KBM-7 (cell line): Measurements from ENCODE around the gene PKP3.
A peak's percentile ranks its signal among the peaks of the same experiment; 100 is the strongest.
"Not testable (repeated sequence)": the region's sequence is repeated elsewhere in the genome, so short reads cannot be mapped to it uniquely, and the experiment has no call there.

Experiments used
- DNase-seq: peaks from one replicate; pipeline ENCODE4 v3.0.0-alpha.2; 2015
- in situ Hi-C: fragments of 300-500 bp; cut with MboI; formaldehyde crosslinking; loops from 2 replicates; pipeline ENCODE4 v1.14.3; 2020; ENCODE audit warnings: low sequenced_read_pairs, low pct_unique_long_range_greater_than_20kb, mixed read lengths

PKP3 gene, protein sequence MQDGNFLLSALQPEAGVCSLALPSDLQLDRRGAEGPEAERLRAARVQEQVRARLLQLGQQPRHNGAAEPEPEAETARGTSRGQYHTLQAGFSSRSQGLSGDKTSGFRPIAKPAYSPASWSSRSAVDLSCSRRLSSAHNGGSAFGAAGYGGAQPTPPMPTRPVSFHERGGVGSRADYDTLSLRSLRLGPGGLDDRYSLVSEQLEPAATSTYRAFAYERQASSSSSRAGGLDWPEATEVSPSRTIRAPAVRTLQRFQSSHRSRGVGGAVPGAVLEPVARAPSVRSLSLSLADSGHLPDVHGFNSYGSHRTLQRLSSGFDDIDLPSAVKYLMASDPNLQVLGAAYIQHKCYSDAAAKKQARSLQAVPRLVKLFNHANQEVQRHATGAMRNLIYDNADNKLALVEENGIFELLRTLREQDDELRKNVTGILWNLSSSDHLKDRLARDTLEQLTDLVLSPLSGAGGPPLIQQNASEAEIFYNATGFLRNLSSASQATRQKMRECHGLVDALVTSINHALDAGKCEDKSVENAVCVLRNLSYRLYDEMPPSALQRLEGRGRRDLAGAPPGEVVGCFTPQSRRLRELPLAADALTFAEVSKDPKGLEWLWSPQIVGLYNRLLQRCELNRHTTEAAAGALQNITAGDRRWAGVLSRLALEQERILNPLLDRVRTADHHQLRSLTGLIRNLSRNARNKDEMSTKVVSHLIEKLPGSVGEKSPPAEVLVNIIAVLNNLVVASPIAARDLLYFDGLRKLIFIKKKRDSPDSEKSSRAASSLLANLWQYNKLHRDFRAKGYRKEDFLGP

DNA sequence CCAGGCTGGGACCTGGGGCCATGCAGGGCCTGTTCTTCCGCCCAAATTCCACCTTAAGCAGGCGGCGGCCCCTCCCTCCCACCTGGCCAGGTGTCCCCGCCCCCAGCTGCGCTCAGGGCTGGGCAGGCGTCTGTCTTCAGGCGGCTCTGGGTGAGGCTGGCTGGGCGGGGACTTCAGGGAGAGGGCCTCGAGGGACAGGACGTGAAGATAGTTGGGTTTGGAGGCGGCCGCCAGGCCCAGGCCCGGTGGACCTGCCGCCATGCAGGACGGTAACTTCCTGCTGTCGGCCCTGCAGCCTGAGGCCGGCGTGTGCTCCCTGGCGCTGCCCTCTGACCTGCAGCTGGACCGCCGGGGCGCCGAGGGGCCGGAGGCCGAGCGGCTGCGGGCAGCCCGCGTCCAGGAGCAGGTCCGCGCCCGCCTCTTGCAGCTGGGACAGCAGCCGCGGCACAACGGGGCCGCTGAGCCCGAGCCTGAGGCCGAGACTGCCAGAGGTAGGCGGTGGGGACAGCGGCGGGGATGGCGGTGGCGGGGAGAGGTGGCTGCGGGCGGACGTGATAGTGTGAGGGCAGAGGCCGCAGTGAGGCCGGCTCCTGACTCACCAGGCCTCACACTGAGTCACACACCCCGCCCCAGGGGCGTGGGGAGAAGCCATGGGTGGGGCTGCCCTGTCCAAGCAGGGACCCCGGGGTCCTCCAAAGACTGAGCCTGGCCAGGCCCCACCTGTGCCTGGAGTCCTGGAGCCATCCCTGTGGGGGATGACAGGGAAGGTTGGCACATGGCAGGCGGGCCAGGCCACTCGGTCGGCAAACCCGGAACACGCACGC, at the start of gene PKP3:
Gene PKP3, plus strand, starts transcription at position 176 of the 824 bp plus-strand sequence. Its CDS starts 84 bp downstream, at position 260.
- no peak for DNase-seq
- in situ Hi-C loops, result no loop called here

DNA sequence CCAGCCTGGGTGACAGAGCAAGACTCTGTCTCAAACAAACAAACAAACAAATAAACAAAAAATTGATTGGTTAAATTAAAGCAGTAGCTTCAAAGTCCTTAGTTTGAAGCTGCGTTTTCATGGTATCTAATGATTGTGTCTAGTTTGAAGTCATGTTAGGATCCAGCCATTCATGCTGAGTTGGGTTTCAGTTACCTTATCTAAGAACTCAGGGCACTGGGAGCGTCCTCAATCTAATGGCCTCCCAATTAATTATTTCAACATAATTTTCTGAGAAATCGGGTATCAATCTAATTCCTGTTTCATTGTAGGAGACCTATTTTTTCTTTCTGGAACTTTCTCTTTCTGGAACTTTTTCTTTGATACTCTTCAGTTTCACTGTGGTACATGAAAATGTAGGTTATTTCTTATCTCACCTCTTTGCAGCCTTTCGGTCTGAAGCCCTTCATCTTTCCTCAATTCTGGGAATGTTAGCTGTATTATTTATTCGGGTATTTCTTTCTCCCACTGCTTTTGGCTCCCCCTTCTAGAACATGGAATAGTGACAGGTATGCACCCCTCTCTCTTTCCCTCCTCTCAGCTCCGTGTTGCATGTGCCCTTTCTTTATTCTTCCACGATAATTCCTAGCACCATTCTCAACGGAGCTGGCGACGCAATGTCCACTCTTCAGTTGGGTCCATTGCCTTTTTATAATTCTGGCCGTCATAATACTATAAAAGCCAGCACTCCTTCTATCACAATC, 49.0 kb upstream of the PKP3 start:
- in situ Hi-C loops, result no loop called here

DNA sequence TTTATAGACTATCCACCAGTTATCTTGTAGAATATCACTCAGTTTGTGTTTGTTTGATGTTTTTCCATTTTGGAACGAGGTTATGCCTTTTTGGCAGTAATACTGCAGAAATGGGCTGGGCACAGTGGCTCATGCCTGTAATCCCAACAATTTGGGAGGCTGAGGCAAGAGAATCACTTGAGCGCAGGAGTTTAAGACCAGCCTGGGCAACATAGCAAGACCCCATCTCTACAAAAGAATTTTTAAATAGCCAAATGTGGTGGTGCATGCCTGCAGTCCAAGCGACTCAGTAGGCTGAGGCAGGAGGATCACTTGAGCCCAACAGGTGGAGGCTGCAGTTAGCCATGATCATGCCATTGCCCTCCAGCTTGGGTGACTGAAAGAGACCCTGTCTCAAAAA, 47.5 kb upstream of the PKP3 start:
- in situ Hi-C loops, result no loop called here
- no peak for DNase-seq

More for the DNA sequence above, 49.0 kb upstream of the PKP3 start:
- no peak for DNase-seq

DNA sequence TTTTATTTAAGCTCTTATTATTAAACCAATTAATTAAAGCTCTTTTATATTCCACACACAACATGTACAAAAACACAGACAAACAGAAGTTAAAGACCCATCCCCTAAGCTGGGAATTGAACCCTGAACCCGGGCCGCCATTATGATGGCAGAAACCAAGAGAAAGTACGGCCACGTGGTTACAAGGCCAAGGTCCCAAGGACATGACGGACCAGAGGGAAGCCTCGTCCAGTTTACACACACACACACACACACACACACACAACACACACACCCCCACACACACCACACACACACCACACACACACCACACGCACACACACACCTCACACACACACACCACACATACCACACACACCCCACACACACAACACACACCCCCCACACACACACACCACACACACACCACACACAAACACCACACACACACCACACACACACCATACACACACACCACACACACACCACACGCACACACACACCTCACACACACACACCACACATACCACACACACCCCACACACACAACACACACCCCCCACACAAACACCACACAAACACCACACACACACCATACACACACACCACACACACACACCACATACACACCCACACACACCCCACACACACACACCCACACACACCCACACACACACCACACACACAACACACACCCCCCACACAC, 44.6 kb upstream of the PKP3 start:
- in situ Hi-C loops, DNase-seq: not testable (repeated sequence)

DNA sequence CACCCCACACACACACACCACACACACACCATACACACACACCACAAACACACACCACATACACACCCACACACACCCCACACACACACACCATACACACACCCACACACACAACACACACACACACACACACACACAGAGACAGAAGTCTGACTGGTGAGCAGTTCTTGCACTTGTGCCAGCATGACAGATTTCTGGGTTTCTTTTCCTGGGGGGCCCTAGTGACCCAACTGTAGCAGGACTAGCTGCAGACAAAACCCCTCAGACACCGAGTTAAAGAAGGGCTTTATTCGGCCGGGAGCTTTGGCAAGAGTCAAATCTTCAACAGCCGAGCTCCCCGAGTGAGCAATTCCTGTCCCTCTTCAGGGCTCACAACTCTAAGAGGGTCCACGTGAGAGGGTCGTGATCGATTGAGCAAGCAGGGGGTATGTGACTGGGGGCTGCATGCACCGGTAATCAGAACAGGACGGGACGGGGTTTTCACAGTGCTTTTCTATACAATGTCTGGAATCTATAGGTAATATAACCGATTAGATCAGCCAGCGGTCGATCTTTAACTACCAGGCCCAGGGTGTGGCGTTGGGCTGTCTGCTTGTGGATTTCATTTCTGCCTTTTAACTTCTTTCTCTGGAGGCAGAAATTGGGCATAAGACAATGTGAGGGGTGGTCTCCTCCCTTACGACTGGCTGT, 43.8 kb upstream of the PKP3 start:
- in situ Hi-C loops, result not testable (repeated sequence)

DNA sequence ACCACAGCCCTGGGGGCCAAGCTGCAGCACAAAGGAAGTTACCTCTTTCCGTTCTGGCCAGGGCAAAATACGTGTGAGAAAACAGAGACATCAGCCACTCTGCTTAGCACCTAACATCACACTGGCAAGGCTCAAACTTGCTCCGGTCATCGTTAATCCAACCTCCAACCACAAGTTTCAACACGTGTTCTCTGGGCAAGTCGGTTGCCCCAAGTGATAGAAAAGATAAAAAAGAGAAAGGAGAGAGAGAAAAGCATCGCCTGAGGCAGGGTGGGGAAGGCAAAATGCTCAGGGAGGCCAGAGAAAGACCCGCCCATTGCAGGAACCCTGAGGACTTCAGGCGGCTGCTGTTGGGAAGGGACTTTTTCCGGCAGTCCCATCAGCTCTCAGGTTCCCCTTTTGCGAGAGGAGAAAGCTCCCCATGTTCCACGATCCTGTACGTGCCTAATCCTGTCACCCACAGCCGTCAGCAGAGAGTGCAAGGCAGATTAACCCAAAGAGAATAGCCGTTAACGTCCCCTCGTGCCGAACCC, 43.2 kb upstream of the PKP3 start:
- peak; percentile 68 for DNase-seq
- in situ Hi-C loops, result no loop called here

More for the DNA sequence above, 43.8 kb upstream of the PKP3 start:
- not testable (repeated sequence) for DNase-seq

DNA sequence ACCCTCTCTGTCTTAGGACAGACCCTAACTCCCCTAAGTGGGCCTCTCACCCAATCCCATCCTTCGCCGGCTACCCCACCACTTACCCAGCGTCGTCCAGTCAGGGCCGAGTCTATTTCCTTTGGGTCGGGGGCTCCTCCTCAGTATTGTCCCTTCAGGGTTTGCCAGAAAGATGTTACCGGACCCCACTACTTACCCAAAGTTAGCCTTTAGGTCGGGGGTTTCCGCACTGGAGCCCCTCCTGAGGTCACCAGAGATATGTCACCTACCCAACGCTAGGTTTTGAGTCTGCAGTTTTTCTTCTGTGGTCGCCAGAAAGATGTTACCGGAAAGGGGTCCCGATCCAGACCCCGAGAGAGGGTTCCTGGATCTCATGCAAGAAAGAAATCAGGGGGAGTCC, 42.6 kb upstream of the PKP3 start:
- in situ Hi-C loops, result no loop called here
- no peak for DNase-seq

DNA sequence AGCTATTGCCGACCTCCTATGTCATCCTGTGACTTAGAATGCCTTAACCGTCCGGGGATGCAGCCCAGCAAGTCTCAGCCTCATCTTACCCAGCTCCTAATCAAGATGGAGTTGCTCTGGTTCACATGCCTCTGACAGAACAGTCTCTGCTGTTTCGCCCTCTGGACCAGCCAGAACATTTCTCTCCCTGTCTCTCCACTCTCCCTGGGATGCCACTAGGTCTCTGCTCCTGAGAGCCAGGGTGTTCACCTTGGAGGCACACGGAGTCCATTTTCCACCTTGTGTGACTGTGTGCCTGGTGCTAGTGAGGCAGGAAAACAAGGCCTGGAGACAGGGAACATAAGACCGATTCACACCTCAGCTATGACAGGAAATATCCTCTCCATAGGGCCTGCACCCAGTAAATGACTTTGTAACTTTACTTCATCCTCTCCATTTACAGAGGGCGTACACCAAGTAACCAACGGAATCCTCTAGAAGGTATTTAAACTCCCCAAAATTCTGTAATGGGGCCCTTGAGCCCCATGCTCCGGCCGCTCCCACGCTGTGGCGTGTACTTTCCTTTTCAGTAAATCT, 41.5 kb upstream of the PKP3 start:
- in situ Hi-C loops, result no loop called here
- no peak for DNase-seq

DNA sequence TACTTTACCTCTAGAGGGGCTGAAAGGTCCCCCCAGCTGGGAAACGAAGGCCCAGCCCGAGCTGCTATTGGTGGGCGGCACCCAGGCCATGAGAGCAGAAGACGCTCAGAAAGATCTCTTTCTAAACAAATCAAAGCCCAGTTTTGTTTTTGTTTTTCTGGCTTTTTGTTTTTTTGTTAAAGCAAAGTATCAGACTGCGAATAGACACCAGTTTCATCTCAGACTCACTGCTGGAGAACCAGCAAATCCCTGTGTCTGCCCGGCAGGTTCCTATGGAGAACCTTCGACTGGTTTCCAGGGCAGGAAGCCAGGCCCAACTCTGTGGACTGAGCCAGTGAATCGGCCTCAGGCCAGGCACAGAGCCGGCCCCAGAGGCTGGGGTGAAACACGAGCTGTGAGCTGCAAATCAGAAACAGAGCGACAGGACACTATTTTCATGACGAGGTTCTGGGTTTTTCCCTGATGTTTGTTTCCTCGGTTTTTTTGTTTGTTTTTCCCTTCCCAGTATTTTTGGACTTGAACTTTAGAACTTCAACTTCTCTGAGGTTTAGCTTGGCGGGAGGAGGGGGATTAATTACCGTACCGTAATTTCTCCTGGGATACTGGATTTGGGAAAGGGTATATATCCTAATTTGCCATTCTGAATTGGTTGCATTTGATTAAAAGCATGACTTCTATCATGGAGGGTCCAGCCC, 40.7 kb upstream of the PKP3 start:
- in situ Hi-C loops, result no loop called here
- DNase-seq, result no peak

DNA sequence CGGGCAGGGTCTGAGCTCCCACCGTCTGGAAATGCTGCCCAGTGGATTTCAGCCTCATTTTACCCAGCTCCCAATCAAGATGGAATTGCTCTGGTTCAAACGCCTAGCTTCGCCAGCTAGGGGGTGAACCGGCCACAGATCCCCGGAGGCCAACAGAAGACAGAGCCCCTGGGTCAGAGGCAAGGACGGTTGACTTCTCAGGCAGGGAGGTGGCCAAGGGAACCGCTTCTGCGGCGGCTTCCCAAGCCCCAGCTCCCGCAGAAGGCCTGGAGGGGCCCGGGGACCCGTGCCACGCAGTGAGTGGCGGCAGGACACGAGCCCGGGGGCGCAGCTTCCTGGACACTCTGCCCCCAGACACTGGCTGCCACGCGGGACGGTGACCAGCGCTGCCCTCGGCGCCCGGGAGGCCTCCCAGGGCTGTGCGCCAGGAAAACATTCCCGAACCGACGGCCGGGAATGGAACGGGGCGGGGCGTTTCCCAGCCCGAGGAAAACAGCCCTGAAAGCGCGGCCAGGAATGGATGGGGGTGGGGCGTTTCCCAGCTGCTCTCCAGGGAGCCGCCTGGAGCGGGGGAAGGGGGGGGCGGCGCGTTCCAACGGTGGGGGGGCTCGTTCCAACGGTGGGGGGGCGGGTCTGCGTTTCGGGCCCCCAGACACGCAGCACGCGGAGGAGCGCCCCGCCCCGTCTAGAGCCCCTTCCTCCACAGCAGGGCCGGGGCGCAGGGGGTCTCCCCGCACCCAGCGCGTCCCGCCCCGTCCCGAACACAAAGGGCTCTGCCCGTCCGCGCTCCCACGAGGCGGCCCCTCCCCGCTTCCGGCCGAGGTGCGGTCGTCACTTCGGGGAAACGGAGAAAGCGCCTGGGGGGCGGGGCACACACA, 38.2 kb upstream of the PKP3 start:
- peak; percentile 82 for DNase-seq
- in situ Hi-C loops, result no loop called here

DNA sequence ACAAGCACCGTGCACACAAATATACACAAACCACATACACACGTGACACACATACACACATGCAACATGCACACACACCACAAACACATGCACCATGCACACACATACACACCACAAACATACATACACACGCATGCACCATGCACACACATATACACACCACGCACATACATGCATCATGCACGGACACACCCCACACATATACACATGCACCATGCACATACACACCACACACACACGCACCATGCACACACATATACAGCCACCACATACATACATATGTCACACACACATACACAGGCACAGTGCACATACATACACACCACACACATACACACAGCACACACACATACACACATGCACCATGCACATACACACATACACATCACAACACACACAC, 37.4 kb upstream of the PKP3 start:
- in situ Hi-C loops, result no loop called here
- DNase-seq, result no peak

DNA sequence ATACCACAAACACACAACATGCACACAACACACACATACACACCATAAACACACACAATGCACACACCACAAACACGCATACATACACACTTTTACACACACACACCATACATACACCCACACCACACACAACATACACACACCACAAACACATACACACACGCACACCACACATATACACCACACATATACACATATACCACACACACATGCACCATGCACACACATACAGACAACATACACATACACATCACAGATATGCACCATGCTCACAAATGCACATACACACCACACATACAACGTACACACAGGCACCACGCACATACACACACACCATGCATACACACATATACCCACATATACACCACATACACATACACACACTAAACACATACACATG, 36.4 kb upstream of the PKP3 start:
- in situ Hi-C loops, result no loop called here
- no peak for DNase-seq

DNA sequence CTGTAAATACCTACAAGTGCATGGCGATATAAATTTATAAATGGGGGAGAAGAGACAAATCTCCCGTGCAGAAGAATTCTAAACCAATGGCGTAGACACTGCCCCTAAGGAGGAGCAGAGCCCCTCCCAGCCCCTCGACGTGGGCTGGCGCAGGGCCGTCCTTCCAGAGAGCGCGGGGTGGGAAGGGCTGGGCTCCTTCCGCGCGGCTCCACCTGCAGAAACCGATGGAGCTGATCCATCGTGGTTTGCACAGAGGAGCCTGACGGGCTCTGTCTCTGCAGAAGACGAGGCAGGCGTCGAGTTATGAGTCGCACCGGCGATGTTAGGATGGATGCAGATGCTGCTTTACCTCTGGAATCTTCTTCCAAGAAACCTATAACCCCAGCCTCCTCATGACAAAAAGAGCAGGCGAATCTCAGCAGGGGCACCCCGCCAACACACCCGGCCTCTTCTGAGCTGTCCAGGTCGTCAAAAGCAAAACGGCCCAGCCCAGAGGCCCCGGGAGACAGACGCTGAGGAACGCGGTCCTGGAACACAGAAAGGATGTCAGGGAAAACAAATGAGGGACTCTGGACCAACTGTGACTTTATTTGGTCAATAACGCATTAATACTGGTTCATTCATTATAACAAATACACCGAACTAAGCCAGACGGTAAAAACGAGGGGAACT, 35.7 kb upstream of the PKP3 start:
- DNase-seq, result no peak
- in situ Hi-C loops, result no loop called here

DNA sequence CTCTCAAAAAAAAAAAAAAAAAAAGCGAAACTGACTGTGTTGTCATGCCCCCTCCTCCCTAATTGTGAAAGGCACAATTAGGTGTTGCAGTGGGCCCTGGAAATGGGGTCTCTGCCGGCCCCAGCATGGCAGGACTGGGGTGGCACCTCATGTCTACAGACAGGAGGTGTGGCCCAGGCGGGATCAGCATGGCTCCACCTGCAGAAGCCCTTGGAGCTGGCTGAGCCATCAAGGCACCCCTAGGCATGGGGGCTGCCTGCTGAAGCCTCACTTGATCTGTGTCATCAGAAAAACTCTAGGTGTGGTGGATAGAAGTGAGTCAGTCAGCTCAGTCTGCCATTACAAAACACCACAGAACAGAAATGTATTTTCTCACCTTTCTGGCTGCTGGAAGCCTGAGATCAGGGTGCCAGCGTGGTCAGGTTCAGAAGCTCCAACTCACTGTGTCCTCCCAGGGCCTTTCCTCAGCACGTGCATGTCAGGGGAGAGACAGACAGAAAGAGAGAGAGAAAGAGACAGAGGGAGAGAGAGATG, 34.8 kb upstream of the PKP3 start:
- in situ Hi-C loops, result no loop called here
- DNase-seq, result no peak
